ENCODE measurements around the gene CRELD1. TPM values are rescaled to one million over a fixed set of nuclear protein-coding genes. Genes with fewer than 3 reads are reported as not detected.
A peak's percentile ranks its signal among the peaks of the same experiment; 100 is the strongest.

Gene CRELD1
- total and polyA plus RNA-seq, 9 of the 15 experiments (the other 6 are each of a cell fraction or from before 2014, with no cell fraction given): 3.3 to 25.8 (median 16.5) TPM

GRCh38 chr3:9884555-9885165 is 49.0 kb upstream of the CRELD1 start (continued):
- TF ChIP-seq ATF3 (IDR thresholded peaks at IDR 0.05): peak; percentile 83
- TF ChIP-seq ATF3 (CRISPR knock-in tag; conservative IDR thresholded peaks at IDR 0.05): peak; percentile 80
- TF ChIP-seq NR2F6 (CRISPR knock-in tag; IDR thresholded peaks at IDR 0.05): no peak
- peak; percentile 52; the same call in 1 of the 2 replicates for TF ChIP-seq ESRRA (IDR thresholded peaks at IDR 0.05; ENCODE audit: borderline replicate concordance, low read depth)
- no peak for TF ChIP-seq ZNF134 (CRISPR knock-in tag; conservative IDR thresholded peaks at IDR 0.05)
- TF ChIP-seq ZFP1 (CRISPR knock-in tag; IDR thresholded peaks at IDR 0.05): no peak
- TF ChIP-seq, protein P1, sequence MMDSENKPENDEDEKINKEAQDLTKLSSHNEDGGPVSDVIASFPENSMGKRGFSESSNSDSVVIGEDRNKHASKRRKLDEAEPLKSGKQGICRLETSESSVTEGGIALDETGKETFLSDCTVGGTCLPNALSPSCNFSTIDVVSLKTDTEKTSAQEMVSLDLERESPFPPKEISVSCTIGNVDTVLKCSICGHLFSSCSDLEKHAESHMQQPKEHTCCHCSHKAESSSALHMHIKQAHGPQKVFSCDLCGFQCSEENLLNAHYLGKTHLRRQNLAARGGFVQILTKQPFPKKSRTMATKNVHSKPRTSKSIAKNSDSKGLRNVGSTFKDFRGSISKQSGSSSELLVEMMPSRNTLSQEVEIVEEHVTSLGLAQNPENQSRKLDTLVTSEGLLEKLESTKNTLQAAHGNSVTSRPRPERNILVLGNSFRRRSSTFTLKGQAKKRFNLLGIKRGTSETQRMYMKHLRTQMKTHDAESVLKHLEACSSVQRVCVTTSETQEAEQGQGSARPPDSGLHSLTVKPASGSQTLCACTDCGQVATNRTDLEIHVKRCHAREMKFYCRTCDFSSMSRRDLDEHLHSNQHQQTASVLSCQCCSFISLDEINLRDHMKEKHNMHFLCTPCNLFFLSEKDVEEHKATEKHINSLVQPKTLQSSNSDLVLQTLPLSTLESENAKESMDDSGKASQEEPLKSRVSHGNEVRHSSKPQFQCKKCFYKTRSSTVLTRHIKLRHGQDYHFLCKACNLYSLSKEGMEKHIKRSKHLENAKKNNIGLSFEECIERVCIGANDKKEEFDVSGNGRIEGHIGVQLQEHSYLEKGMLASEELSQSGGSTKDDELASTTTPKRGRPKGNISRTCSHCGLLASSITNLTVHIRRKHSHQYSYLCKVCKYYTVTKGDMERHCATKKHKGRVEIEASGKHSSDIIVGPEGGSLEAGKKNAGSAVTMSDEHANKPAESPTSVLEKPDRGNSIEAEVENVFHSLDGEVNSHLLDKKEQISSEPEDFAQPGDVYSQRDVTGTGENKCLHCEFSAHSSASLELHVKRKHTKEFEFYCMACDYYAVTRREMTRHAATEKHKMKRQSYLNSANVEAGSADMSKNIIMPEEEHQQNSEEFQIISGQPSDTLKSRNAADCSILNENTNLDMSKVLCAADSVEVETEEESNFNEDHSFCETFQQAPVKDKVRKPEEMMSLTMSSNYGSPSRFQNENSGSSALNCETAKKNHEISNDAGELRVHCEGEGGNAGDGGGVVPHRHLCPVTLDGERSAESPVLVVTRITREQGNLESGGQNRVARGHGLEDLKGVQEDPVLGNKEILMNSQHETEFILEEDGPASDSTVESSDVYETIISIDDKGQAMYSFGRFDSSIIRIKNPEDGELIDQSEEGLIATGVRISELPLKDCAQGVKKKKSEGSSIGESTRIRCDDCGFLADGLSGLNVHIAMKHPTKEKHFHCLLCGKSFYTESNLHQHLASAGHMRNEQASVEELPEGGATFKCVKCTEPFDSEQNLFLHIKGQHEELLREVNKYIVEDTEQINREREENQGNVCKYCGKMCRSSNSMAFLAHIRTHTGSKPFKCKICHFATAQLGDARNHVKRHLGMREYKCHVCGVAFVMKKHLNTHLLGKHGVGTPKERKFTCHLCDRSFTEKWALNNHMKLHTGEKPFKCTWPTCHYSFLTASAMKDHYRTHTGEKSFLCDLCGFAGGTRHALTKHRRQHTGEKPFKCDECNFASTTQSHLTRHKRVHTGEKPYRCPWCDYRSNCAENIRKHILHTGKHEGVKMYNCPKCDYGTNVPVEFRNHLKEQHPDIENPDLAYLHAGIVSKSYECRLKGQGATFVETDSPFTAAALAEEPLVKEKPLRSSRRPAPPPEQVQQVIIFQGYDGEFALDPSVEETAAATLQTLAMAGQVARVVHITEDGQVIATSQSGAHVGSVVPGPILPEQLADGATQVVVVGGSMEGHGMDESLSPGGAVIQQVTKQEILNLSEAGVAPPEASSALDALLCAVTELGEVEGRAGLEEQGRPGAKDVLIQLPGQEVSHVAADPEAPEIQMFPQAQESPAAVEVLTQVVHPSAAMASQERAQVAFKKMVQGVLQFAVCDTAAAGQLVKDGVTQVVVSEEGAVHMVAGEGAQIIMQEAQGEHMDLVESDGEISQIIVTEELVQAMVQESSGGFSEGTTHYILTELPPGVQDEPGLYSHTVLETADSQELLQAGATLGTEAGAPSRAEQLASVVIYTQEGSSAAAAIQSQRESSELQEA (IDR thresholded peaks at IDR 0.05; ENCODE audit: low read depth): no peak
- peak; percentile 84 for TF ChIP-seq SMARCB1 (IDR thresholded peaks at IDR 0.05; ENCODE audit: insufficient read length, low read depth)
- no peak; the same call in 1 of the 2 replicates for TF ChIP-seq MTA1 (IDR thresholded peaks at IDR 0.05; ENCODE audit: borderline replicate concordance)
- TF ChIP-seq HINFP (tag; conservative IDR thresholded peaks at IDR 0.05; ENCODE audit: low read depth): no peak
- TF ChIP-seq, protein P2, sequence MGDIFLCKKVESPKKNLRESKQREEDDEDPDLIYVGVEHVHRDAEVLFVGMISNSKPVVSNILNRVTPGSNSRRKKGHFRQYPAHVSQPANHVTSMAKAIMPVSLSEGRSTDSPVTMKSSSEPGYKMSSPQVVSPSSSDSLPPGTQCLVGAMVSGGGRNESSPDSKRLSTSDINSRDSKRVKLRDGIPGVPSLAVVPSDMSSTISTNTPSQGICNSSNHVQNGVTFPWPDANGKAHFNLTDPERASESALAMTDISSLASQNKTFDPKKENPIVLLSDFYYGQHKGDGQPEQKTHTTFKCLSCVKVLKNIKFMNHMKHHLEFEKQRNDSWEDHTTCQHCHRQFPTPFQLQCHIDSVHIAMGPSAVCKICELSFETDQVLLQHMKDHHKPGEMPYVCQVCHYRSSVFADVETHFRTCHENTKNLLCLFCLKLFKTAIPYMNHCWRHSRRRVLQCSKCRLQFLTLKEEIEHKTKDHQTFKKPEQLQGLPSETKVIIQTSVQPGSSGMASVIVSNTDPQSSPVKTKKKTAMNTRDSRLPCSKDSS (IDR thresholded peaks at IDR 0.05; ENCODE audit: low read depth, partially characterized antibody): no peak
- no peak for TF ChIP-seq CEBPB (tag; IDR thresholded peaks at IDR 0.05)
- TF ChIP-seq ZNF695 (CRISPR knock-in tag; IDR thresholded peaks at IDR 0.05): no peak
- TF ChIP-seq KAT7 (CRISPR knock-in tag; IDR thresholded peaks at IDR 0.05; ENCODE audit: borderline replicate concordance): no peak
- TF ChIP-seq C11orf30 (IDR thresholded peaks at IDR 0.05; ENCODE audit: low read depth): peak; percentile 61; the same call in 1 of the 2 replicates
- no peak for TF ChIP-seq MTA2 (IDR thresholded peaks at IDR 0.05; ENCODE audit: low read depth)
